H1 (cell line): ENCODE measurements around the gene NKAIN4. TPM values are rescaled to one million over a fixed set of nuclear protein-coding genes. Genes with fewer than 3 reads are reported as not detected.

ENCODE experiments used
- CTCF ChIA-PET: fragments of 300-600 bp; sonication (Branson Sonifier 250); formaldehyde crosslinking; loops from one replicate; lab custom pipeline; 2021; ENCODE audit not compliant: partially characterized antibody; lab: Charles Lee
- POLR2A ChIA-PET: fragments of 300-600 bp; sonication (Branson Sonifier 250); formaldehyde crosslinking; loops from one replicate; lab custom pipeline; 2021; ENCODE audit warnings: inconsistent platforms; ENCODE audit not compliant: partially characterized antibody; lab: Charles Lee
- DNase-seq, 2 experiments: peaks; one replicate each; pipeline versions ENCODE4 v3.0.0 to v3.0.0-alpha.2; 2010 to 2022; ENCODE audit warnings: low spot score in 2 of 2, low read depth in 1 of 2, mixed read lengths in 1 of 2
- FAIRE-seq: peaks from 2 replicates; lab custom pipeline; 2011; peaks lifted over from hg19 to GRCh38; lab: Jason Lieb, UNC
- H2AFZ ChIP-seq: 2 replicates; pipeline ENCODE4 v1.8.1; 2012; ENCODE audit warnings: low read length, inconsistent platforms
- H2AK5ac ChIP-seq: 2 replicates; pipeline ENCODE4 v1.6.1; 2013; ENCODE audit warnings: low read depth, low read length
- H2BK120ac ChIP-seq: replicated peaks from 2 replicates; pipeline ENCODE3; 2013; ENCODE audit warnings: low read depth, low read length, inconsistent platforms
- H2BK12ac ChIP-seq: 2 replicates; pipeline ENCODE4 v1.6.1; 2013; ENCODE audit warnings: low read depth, low read length
- H2BK15ac ChIP-seq: 2 replicates; pipeline ENCODE4 v1.6.1; 2013; ENCODE audit warnings: low read length
- H2BK20ac ChIP-seq: 2 replicates; pipeline ENCODE4 v1.6.1; 2013; ENCODE audit warnings: low read length
- H2BK5ac ChIP-seq: 2 replicates; pipeline ENCODE4 v1.6.1; 2013; ENCODE audit warnings: low read depth, low read length
- H3K14ac ChIP-seq: 2 replicates; pipeline ENCODE4 v1.6.1; 2013; ENCODE audit warnings: inconsistent platforms; ENCODE audit not compliant: insufficient read length
- H3K18ac ChIP-seq: 2 replicates; pipeline ENCODE4 v1.6.1; 2013; ENCODE audit warnings: low read length; ENCODE audit errors: extremely low read depth
- H3K23ac ChIP-seq: 2 replicates; pipeline ENCODE4 v1.6.1; 2013; ENCODE audit warnings: inconsistent platforms; ENCODE audit not compliant: insufficient read length
- H3K23me2 ChIP-seq: 2 replicates; pipeline ENCODE4 v1.6.1; 2013; ENCODE audit warnings: low read depth, low read length
- H3K27ac ChIP-seq: 2 replicates; pipeline ENCODE4 v1.6.1; 2011; ENCODE audit warnings: low read depth, low read length, inconsistent platforms
- H3K27me3 ChIP-seq, 4 experiments: replicated peaks in 1 of 4; 1 replicate in 1 of 4; 2 replicates in 3 of 4; pipeline versions ENCODE4 v1.6.1 to v1.8.1; 2011 to 2013; ENCODE audit warnings: low read length in 3 of 4, mild to moderate bottlenecking in 3 of 4, inconsistent platforms in 2 of 4, mixed read lengths in 2 of 4, moderate library complexity in 1 of 4; ENCODE audit not compliant: control insufficient read depth in 3 of 4, insufficient read depth in 3 of 4; ENCODE audit errors: extremely low read depth in 1 of 4
- H3K36me3 ChIP-seq, 4 experiments: 2 replicates each; pipeline versions ENCODE4 v1.6.1 to v1.8.1; 2011 to 2013; ENCODE audit warnings: mild to moderate bottlenecking in 4 of 4, low read length in 3 of 4, moderate library complexity in 2 of 4, control low read depth in 1 of 4, inconsistent platforms in 1 of 4; ENCODE audit not compliant: insufficient read depth in 4 of 4, control insufficient read depth in 2 of 4
- H3K4ac ChIP-seq: replicated peaks from 2 replicates; pipeline ENCODE3; 2013; ENCODE audit warnings: low read length, low read depth, mixed read lengths, inconsistent platforms; ENCODE audit not compliant: insufficient read length
- H3K4me1 ChIP-seq, 4 experiments: replicated peaks in 1 of 4; 1 replicate in 1 of 4; 2 replicates in 3 of 4; pipeline versions ENCODE4 v1.6.1 to v1.8.1; 2011 to 2013; ENCODE audit warnings: low read length in 3 of 4, inconsistent platforms in 2 of 4, mixed read lengths in 1 of 4; ENCODE audit not compliant: insufficient read depth in 4 of 4, control insufficient read depth in 3 of 4
- H3K4me2 ChIP-seq, 2 experiments: 2 replicates each; pipeline versions ENCODE4 v1.6.1 to v1.8.1; 2011 to 2013; ENCODE audit warnings: low read depth in 2 of 2, low read length in 2 of 2, control low read depth in 1 of 2, inconsistent platforms in 1 of 2, mild to moderate bottlenecking in 1 of 2; ENCODE audit not compliant: insufficient read depth in 1 of 2
- H3K4me3 ChIP-seq, 4 experiments: fragments of 200-600, 300-600 bp in 1 of 4; sonication (generic), shearing (Covaris generic), sonication (Bioruptor Twin) in 1 of 4; 2 replicates each; pipeline versions ENCODE4 v1.5.1 to v1.8.1; 2011 to 2016; ENCODE audit warnings: low read length in 4 of 4, low read depth in 3 of 4, control low read depth in 2 of 4, inconsistent platforms in 2 of 4, mild to moderate bottlenecking in 2 of 4, mixed read lengths in 1 of 4, moderate library complexity in 1 of 4; ENCODE audit not compliant: insufficient read depth in 2 of 4; ENCODE audit errors: extremely low read depth in 1 of 4
- H3K56ac ChIP-seq: replicated peaks from 2 replicates; pipeline ENCODE3; 2013; ENCODE audit warnings: low read depth, mild to moderate bottlenecking, mixed read lengths, low read length, inconsistent platforms; ENCODE audit not compliant: insufficient read length
- H3K79me1 ChIP-seq: 2 replicates; pipeline ENCODE4 v1.6.1; 2013; ENCODE audit warnings: low read depth, low read length, control low read depth
- H3K79me2 ChIP-seq, 2 experiments: 2 replicates each; pipeline versions ENCODE4 v1.6.1 to v1.8.1; 2012 to 2013; ENCODE audit warnings: low read length in 2 of 2, mild to moderate bottlenecking in 2 of 2, inconsistent platforms in 1 of 2; ENCODE audit not compliant: insufficient read depth in 2 of 2, control insufficient read depth in 1 of 2
- H3K9ac ChIP-seq, 4 experiments: replicated peaks in 1 of 4; 1 replicate in 1 of 4; 2 replicates in 3 of 4; pipeline versions ENCODE4 v1.6.1 to v1.8.1; 2011 to 2013; ENCODE audit warnings: low read depth in 3 of 4, low read length in 3 of 4, control low read depth in 2 of 4, mild to moderate bottlenecking in 2 of 4, moderate library complexity in 2 of 4, inconsistent platforms in 1 of 4; ENCODE audit errors: extremely low read depth in 1 of 4
- H3K9me3 ChIP-seq, 2 experiments: 2 replicates each; pipeline versions ENCODE4 v1.6.1 to v1.8.1; 2012 to 2013; ENCODE audit warnings: mild to moderate bottlenecking in 2 of 2, moderate library complexity in 2 of 2, control low read depth in 1 of 2, inconsistent platforms in 1 of 2, low read depth in 1 of 2, low read length in 1 of 2, mixed read lengths in 1 of 2; ENCODE audit not compliant: insufficient read depth in 2 of 2
- H4K20me1 ChIP-seq, 2 experiments: replicated peaks in 1 of 2; 2 replicates each; pipeline versions ENCODE3 to v1.8.1; 2011 to 2013; ENCODE audit warnings: inconsistent platforms in 2 of 2, low read length in 2 of 2, mild to moderate bottlenecking in 1 of 2; ENCODE audit not compliant: insufficient read depth in 2 of 2, control insufficient read depth in 1 of 2
- H4K5ac ChIP-seq: 2 replicates; pipeline ENCODE4 v1.6.1; 2013; ENCODE audit warnings: low read length, low read depth, mixed read lengths, inconsistent platforms; ENCODE audit not compliant: insufficient read length
- H4K8ac ChIP-seq: 2 replicates; pipeline ENCODE4 v1.8.0; 2013; ENCODE audit warnings: mild to moderate bottlenecking, moderate library complexity, low read length, inconsistent platforms; ENCODE audit not compliant: insufficient read depth; ENCODE audit errors: extremely low read depth
- H4K91ac ChIP-seq: replicated peaks from 2 replicates; pipeline ENCODE3; 2013; ENCODE audit warnings: low read length, mixed read lengths, inconsistent platforms; ENCODE audit not compliant: insufficient read length
- EGR1 ChIP-seq: IDR thresholded peaks from 2 replicates; pipeline ENCODE4 v1.6.1; 2011; ENCODE audit warnings: low read depth, low read length, borderline replicate concordance
- PHF8 ChIP-seq: fragments of 200-600 bp; sonication (generic); conservative IDR thresholded peaks from 2 replicates; pipeline ENCODE4 v1.7.1; 2012; ENCODE audit warnings: low read depth, mild to moderate bottlenecking, inconsistent platforms, low read length, moderate library complexity
- RNF2 ChIP-seq: fragments of 200-900, 300-1000 bp; sonication (generic); IDR thresholded peaks from 2 replicates; pipeline ENCODE4 v1.7.1; 2016; ENCODE audit warnings: borderline replicate concordance, low read depth, mild to moderate bottlenecking, antibody characterized with exemption, low read length; ENCODE audit not compliant: poor library complexity, severe bottlenecking; ENCODE audit errors: missing control alignments
- SIRT6 ChIP-seq: IDR thresholded peaks from one replicate; pipeline ENCODE4 v1.7.1; 2012; ENCODE audit warnings: low read length, inconsistent platforms
- SP1 ChIP-seq: IDR thresholded peaks from 2 replicates; pipeline ENCODE4 v1.6.1; 2011; ENCODE audit warnings: low read depth, low read length
- SRF ChIP-seq: IDR thresholded peaks from 2 replicates; pipeline ENCODE4 v1.6.1; 2011; ENCODE audit warnings: mild to moderate bottlenecking, low read depth, low read length, moderate library complexity
- TBP ChIP-seq: IDR thresholded peaks from 2 replicates; pipeline ENCODE4 v1.6.1; 2011; ENCODE audit warnings: low read depth, low read length, improper control_type of control experiment
- TEAD4 ChIP-seq: IDR thresholded peaks from 2 replicates; pipeline ENCODE4 v1.6.1; 2012; ENCODE audit warnings: low read depth, low read length, inconsistent platforms, mixed read lengths
- WGBS, 2 experiments: shearing (Covaris generic) in 1 of 2; methylation state at CpG; one replicate each; pipeline versions ENCODE4 v1.1.6 to v1.1.7; 2013 to 2015; ENCODE audit warnings: low lambda C conversion rate in 2 of 2, mixed read lengths in 2 of 2, inconsistent platforms in 1 of 2, low coverage in 1 of 2, missing lambda C conversion rate in 1 of 2; ENCODE audit not compliant: insufficient replicate concordance in 2 of 2, insufficient coverage in 1 of 2, insufficient read length in 1 of 2; ENCODE audit errors: extremely low coverage in 1 of 2, missing lambda C conversion rate in 1 of 2; 5-methylcytosine and 5-hydroxymethylcytosine counted together
- polyA plus RNA-seq, 7 experiments: library from polyadenylated mRNA; depleted of rRNA in 3 of 7; stranded (reverse) in 5 of 7; unstranded in 2 of 7; fragments of >200 nt in 5 of 7; fragments of 200-250 nt in 2 of 7; gene quantifications; 1 replicate in 5 of 7; 2 replicates in 1 of 7; 4 replicates in 1 of 7; pipeline versions ENCODE4 v1.2.1 to v1.2.3, GENCODE V29; 2011 to 2013; ENCODE audit warnings: missing spikeins in 2 of 7, mixed read lengths in 2 of 7
- total RNA-seq: library from RNA; stranded (reverse); fragmentation: NEBNext Ultra II Directional; extraction: Animal tissue kit (Norgen Biotek cat#: 25700); gene quantifications from 2 replicates; pipeline ENCODE4 v1.2.1, GENCODE V29; 2021

Gene NKAIN4
- total and polyA plus RNA-seq, 2 of the 8 experiments (the other 6 are each of a cell fraction or from before 2014, with no cell fraction given): 6.9 to 17.0 TPM

- H3K9me3 ChIP-seq: no peaks in the 10 kb centered on the region
- H3K4me2 ChIP-seq: no peak overlapping the region
- H3K23me2 ChIP-seq: peaks cover 3% of the 10 kb centered on the region; the same call in 1 of the 2 replicates
- DNase-seq (no peak), FAIRE-seq (no peak)
- ChIA-PET CTCF (interaction anchor here (0.6 to 9.9 kb wide), 10 partner anchors 15 to 190 kb away, joined by 3 to 81 read pairs (median 4); partner anchors contain the start of gene BIRC7), POLR2A (interaction anchor here (0.6 to 3.7 kb wide), 16 partner anchors 12 to 406 kb away, joined by 3 to 26 read pairs (median 3); partner anchors contain the start of genes ARFGAP1 and NKAIN4)
- no peaks in the 10 kb centered on the region; the same call in 1 of the 2 replicates for H3K79me1 ChIP-seq
- no peak overlapping the region for H3K18ac ChIP-seq
- H4K20me1 ChIP-seq: peaks cover 0 to 6% of the 10 kb centered on the region in 2 experiments
- TF ChIP-seq PHF8 (no peak), SP1 (no peak), EGR1 (peak; percentile 42; the same call in 1 of the 2 replicates), SRF (no peak), SIRT6 (no peak), TEAD4 (no peak), TBP (no peak), RNF2 (no peak)
- no peaks in the 10 kb centered on the region for H3K79me2 ChIP-seq
- H3K4me1 ChIP-seq: peaks cover 0 to 33% (median 26%) of the 10 kb centered on the region in 4 experiments; a peak in 6 of 7 replicates
- no peak overlapping the region for H3K9ac ChIP-seq
- H2BK5ac ChIP-seq: peak overlapping the region; percentile 78; the same call in 1 of the 2 replicates
- H3K27ac ChIP-seq: no peak overlapping the region
- H3K27me3 ChIP-seq: peaks cover 0 to 9% (median 0%) of the 10 kb centered on the region in 4 experiments; a peak in 3 of 7 replicates
- H2BK15ac ChIP-seq: no peak overlapping the region
- WGBS, 2 experiments: 82% methylated on average over 12 of the region's 22 CpGs; no CpG with 5 or more reads in 1 of the 2 experiments
- peak overlapping the region; percentile 43 for H2BK120ac ChIP-seq
- H3K14ac ChIP-seq: no peak overlapping the region
- H3K36me3 ChIP-seq: peaks cover 0 to 3% (median 0%) of the 10 kb centered on the region in 4 experiments; a peak in 1 of 8 replicates
- no peak overlapping the region for H3K23ac ChIP-seq
- H3K4me3 ChIP-seq: no peak overlapping the region
- no peak overlapping the region; the same call in 1 of the 2 replicates for H2AK5ac ChIP-seq
- no peak overlapping the region for H2BK20ac ChIP-seq
- no peak overlapping the region for H3K56ac ChIP-seq
- H4K5ac ChIP-seq: no peak overlapping the region
- peak overlapping the region; percentile 42; the same call in 1 of the 2 replicates for H4K8ac ChIP-seq
- no peak overlapping the region for H4K91ac ChIP-seq
- no peak overlapping the region for H2AFZ ChIP-seq
- no peak overlapping the region for H2BK12ac ChIP-seq
- H3K4ac ChIP-seq: no peak overlapping the region
Observed at GRCh38 chr20:63293871-63294535, 39.7 kb upstream of the NKAIN4 start.
